Prostate gland (tissue), 2 donors: ENCODE results near the gene CXCL1. TPM values are rescaled to one million over a fixed set of nuclear protein-coding genes. Genes with fewer than 3 reads are reported as not detected.

ENCODE experiments used
- DNase-seq: peaks from one replicate; pipeline ENCODE4 v3.0.0-alpha.2; 2019; ENCODE audit warnings: low spot score
- H3K27ac ChIP-seq, 2 donors: fragments of 200-600 bp; sonication (generic); 2 replicates each; pipeline ENCODE4 v1.5.1; 2017 to 2019
- H3K27me3 ChIP-seq: fragments of 200-600 bp; sonication (generic); replicated peaks from 2 replicates; pipeline ENCODE4 v1.5.1; 2019; ENCODE audit not compliant: insufficient read depth
- H3K36me3 ChIP-seq, 2 donors: fragments of 200-600 bp; sonication (generic); 1 replicate in 1 of 2; 2 replicates in 1 of 2; pipeline versions ENCODE4 v1.5.1 to v1.8.1; 2017 to 2019
- H3K4me1 ChIP-seq: fragments of 200-600 bp; sonication (generic); replicated peaks from 2 replicates; pipeline ENCODE4 v1.5.1; 2019
- H3K4me3 ChIP-seq, 2 donors: fragments of 200-600 bp; sonication (generic); 2 replicates each; pipeline ENCODE4 v1.5.1; 2017 to 2019
- H3K9me3 ChIP-seq: fragments of 200-600 bp; sonication (generic); 2 replicates; pipeline ENCODE4 v1.5.1; 2017
- CTCF ChIP-seq, 4 experiments: fragments of 200-600 bp in 2 of 4; fragments of 450-650 bp in 2 of 4; sonication (generic) in 2 of 4; IDR thresholded peaks; 1 replicate in 3 of 4; 2 replicates in 1 of 4; pipeline ENCODE4 v1.5.1; 2016 to 2019; ENCODE audit warnings: antibody characterized with exemption in 4 of 4, mild to moderate bottlenecking in 2 of 4, moderate library complexity in 2 of 4
- POLR2A ChIP-seq: fragments of 450-650 bp; IDR thresholded peaks from one replicate; pipeline ENCODE4 v1.6.1; 2016; ENCODE audit warnings: antibody characterized with exemption, mild to moderate bottlenecking
- POLR2AphosphoS5 ChIP-seq: sonication (generic); formaldehyde crosslinking; IDR thresholded peaks from one replicate; pipeline ENCODE4 v1.6.1; 2017; ENCODE audit warnings: antibody characterized with exemption
- WGBS: methylation state at CpG from one replicate; pipeline ENCODE4 v1.1.5; 2018; 5-methylcytosine and 5-hydroxymethylcytosine counted together
- intact Hi-C: fragments of 100-400 bp; cut with DNase I; formaldehyde crosslinking; loops from one replicate; pipeline ENCODE4 v1.14.2; 2022
- total RNA-seq, 2 donors: library from RNA; depleted of rRNA; stranded (reverse); fragments of >200 nt; gene quantifications; one replicate each; pipeline ENCODE4 v1.1.0, GENCODE V29; 2016

Gene CXCL1
- total RNA-seq, 2 donors from 2014 or later, result 0.74 to 37.1 TPM

GRCh38 chr4:73908965-73909364 lies 39.8 kb downstream of the CXCL1 start:
- Histone ChIP-seq H3K36me3 (no peaks in the 10 kb centered on the region), H3K27me3 (no peaks in the 10 kb centered on the region), H3K27ac (no peak overlapping the region), H3K9me3 (no peaks in the 10 kb centered on the region), H3K4me1 (no peaks in the 10 kb centered on the region), H3K4me3 (no peak overlapping the region)
- TF ChIP-seq POLR2A (no peak), CTCF (IDR thresholded peaks at IDR 0.05) (no peak), POLR2AphosphoS5 (no peak)
- intact Hi-C loops, result no loop called here
- DNase-seq, result no peak

DNA sequence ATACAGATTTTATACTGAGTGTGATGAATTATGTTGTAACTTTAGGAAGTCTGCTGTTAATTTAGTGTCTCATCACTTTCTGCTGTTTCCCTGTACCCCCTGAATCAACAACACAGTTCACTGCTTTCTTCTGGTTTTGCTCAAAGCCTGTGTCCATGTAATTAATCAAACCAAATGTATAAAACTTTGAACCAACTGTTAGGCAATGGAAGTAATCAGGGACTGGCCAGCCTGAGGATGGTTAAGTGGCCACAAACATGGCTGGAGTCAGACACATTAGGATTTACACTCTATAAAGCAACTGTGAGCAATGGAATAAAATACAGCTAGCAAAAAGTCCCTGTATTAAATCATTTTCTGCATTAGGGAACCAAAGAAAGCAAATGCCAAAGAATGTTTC lies 42.6 kb downstream of the CXCL1 start:
- no peak for DNase-seq
- intact Hi-C loops, result no loop called here
- no peaks in the 10 kb centered on the region for H3K4me1 ChIP-seq
- no peaks in the 10 kb centered on the region for H3K36me3 ChIP-seq
- TF ChIP-seq CTCF (IDR thresholded peaks at IDR 0.05) (no peak), POLR2A (no peak), POLR2AphosphoS5 (no peak)
- no peak overlapping the region for H3K27ac ChIP-seq
- H3K9me3 ChIP-seq, result no peaks in the 10 kb centered on the region
- no peak overlapping the region for H3K4me3 ChIP-seq
- no peaks in the 10 kb centered on the region for H3K27me3 ChIP-seq

DNA sequence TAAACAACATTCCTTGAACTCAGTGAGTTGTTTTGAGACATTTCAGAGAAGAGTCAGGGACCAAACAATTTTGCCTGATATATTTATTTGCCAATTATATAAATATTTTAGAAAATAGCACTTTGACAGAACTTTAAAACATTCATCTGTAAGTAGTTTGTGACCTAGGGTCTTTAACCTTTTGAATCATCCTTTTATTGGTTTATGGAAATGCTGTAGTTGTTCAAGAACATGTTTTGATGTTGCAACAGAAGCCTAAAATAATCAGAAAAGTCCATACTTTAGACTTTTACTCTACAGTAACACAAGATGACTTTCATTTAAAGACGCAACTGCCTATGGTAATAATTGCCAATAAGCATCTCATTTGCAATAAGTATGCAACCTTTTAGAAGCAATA lies 43.0 kb downstream of the CXCL1 start:
- 0% methylated on average over 1 of the region's 1 CpG for WGBS
- DNase-seq, result no peak
- Histone ChIP-seq H3K27me3 (no peaks in the 10 kb centered on the region), H3K4me3 (no peak overlapping the region), H3K27ac (no peak overlapping the region), H3K4me1 (peaks cover under 1% of the 10 kb centered on the region), H3K9me3 (no peaks in the 10 kb centered on the region), H3K36me3 (no peaks in the 10 kb centered on the region)
- intact Hi-C loops, result no loop called here
- TF ChIP-seq CTCF (IDR thresholded peaks at IDR 0.05) (no peak), POLR2AphosphoS5 (no peak), POLR2A (no peak)

GRCh38 chr4:73914071-73914470 lies 44.9 kb downstream of the CXCL1 start:
- Histone ChIP-seq H3K9me3 (no peaks in the 10 kb centered on the region), H3K27ac (no peak overlapping the region), H3K27me3 (no peaks in the 10 kb centered on the region), H3K4me3 (no peak overlapping the region), H3K4me1 (peaks cover 6% of the 10 kb centered on the region), H3K36me3 (no peaks in the 10 kb centered on the region)
- no peak for DNase-seq
- TF ChIP-seq POLR2AphosphoS5 (no peak), POLR2A (no peak), CTCF (IDR thresholded peaks at IDR 0.05) (no peak)
- intact Hi-C loops, result no loop called here
- 20% methylated on average over 1 of the region's 1 CpG for WGBS

GRCh38 chr4:73916172-73916925 lies 47.2 kb downstream of the CXCL1 start:
- Histone ChIP-seq H3K27ac (no peak overlapping the region), H3K27me3 (no peaks in the 10 kb centered on the region), H3K4me1 (peaks cover 6% of the 10 kb centered on the region), H3K4me3 (no peak overlapping the region), H3K9me3 (no peaks in the 10 kb centered on the region), H3K36me3 (no peaks in the 10 kb centered on the region)
- no peak for DNase-seq
- 97% methylated on average over 1 of the region's 1 CpG for WGBS
- no peak for TF ChIP-seq POLR2A
- no peak for TF ChIP-seq POLR2AphosphoS5
- intact Hi-C loops, result loop anchor here (5.0 kb wide), 1 partner anchor 184 kb away; no protein-coding TSS in a partner anchor
